WTC11 (cell line): ENCODE data around the gene NRG2. TPM values are rescaled to one million over a fixed set of nuclear protein-coding genes. Genes with fewer than 3 reads are reported as not detected.

Source experiments
- ATAC-seq: fragments of 200-7000 bp; cut with Tn5 transposase; 2 replicates; pipeline ENCODE4 v1.10.0; 2021; ENCODE audit warnings: mild to moderate bottlenecking, moderate library complexity
- CTCF ChIA-PET: fragments of 300-600 bp; sonication (Branson Sonifier 250); formaldehyde crosslinking; loops from one replicate; lab custom pipeline; 2021; ENCODE audit warnings: antibody characterized with exemption; lab: Charles Lee
- POLR2A ChIA-PET: fragments of 350-600 bp; sonication (Branson Sonifier 250); formaldehyde crosslinking; loops from one replicate; lab custom pipeline; 2021; ENCODE audit warnings: antibody characterized with exemption; lab: Charles Lee
- DNase-seq: peaks from one replicate; pipeline ENCODE4 v3.0.0; 2021; ENCODE audit warnings: low spot score
- H3K27ac Mint-ChIP-seq: 2 replicates; pipeline ENCODE4 v1.8.0; 2021; ENCODE audit warnings: mixed read lengths
- H3K27me3 Mint-ChIP-seq: 2 replicates; pipeline ENCODE4 v1.8.0; 2021; ENCODE audit warnings: low read depth, mild to moderate bottlenecking, moderate library complexity, mixed read lengths
- H3K36me3 Mint-ChIP-seq: 2 replicates; pipeline ENCODE4 v1.8.0; 2021; ENCODE audit warnings: mixed read lengths
- H3K4me1 Mint-ChIP-seq: 2 replicates; pipeline ENCODE4 v1.8.0; 2022; ENCODE audit warnings: mixed read lengths
- H3K4me3 Mint-ChIP-seq: 2 replicates; pipeline ENCODE4 v1.8.0; 2021; ENCODE audit warnings: mild to moderate bottlenecking, moderate library complexity, mixed read lengths
- H3K9me3 Mint-ChIP-seq: 2 replicates; pipeline ENCODE4 v1.8.0; 2021; ENCODE audit warnings: mixed read lengths
- ATF1 ChIP-seq: sonication (generic); formaldehyde crosslinking; IDR thresholded peaks from 2 replicates; pipeline ENCODE4 v1.8.1; 2023; ENCODE audit warnings: mild to moderate bottlenecking, moderate library complexity, missing genetic modification reagents
- ATF6 ChIP-seq: sonication (generic); formaldehyde crosslinking; IDR thresholded peaks from 2 replicates; pipeline ENCODE4 v1.8.1; 2023; ENCODE audit warnings: mild to moderate bottlenecking, missing genetic modification reagents
- E2F4 ChIP-seq: sonication (generic); formaldehyde crosslinking; IDR thresholded peaks from 2 replicates; pipeline ENCODE4 v1.8.1; 2022; ENCODE audit warnings: low read depth, mild to moderate bottlenecking, moderate library complexity, missing genetic modification reagents, borderline replicate concordance
- ERG ChIP-seq: fragments of 250-450 bp; sonication (Bioruptor Pico); IDR thresholded peaks from 2 replicates; pipeline ENCODE4 v1.8.0; 2021; ENCODE audit warnings: mild to moderate bottlenecking
- ESRRA ChIP-seq: sonication (generic); formaldehyde crosslinking; IDR thresholded peaks from 2 replicates; pipeline ENCODE4 v1.8.1; 2022; ENCODE audit warnings: mild to moderate bottlenecking, missing genetic modification reagents, borderline replicate concordance
- FOXJ3 ChIP-seq: sonication (generic); formaldehyde crosslinking; IDR thresholded peaks from 2 replicates; pipeline ENCODE4 v1.9.0; 2021; ENCODE audit warnings: missing genetic modification reagents, mild to moderate bottlenecking, borderline replicate concordance
- FOXK1 ChIP-seq: sonication (generic); formaldehyde crosslinking; IDR thresholded peaks from 2 replicates; pipeline ENCODE4 v1.8.0; 2022; ENCODE audit warnings: mild to moderate bottlenecking, moderate library complexity, missing genetic modification reagents
- GRHL2 ChIP-seq: fragments of 250-450 bp; sonication (Bioruptor Pico); IDR thresholded peaks from 2 replicates; pipeline ENCODE4 v1.8.0; 2022; ENCODE audit warnings: mild to moderate bottlenecking, moderate library complexity; ENCODE audit not compliant: insufficient replicate concordance, severe bottlenecking
- JUN ChIP-seq: sonication (generic); formaldehyde crosslinking; IDR thresholded peaks from 2 replicates; pipeline ENCODE4 v1.8.0; 2023; ENCODE audit warnings: mild to moderate bottlenecking, missing genetic modification reagents
- NFE2L1 ChIP-seq: sonication (generic); formaldehyde crosslinking; IDR thresholded peaks from 2 replicates; pipeline ENCODE4 v1.8.1; 2023; ENCODE audit warnings: missing genetic modification reagents
- NR3C1 ChIP-seq: sonication (generic); formaldehyde crosslinking; conservative IDR thresholded peaks from 2 replicates; pipeline ENCODE4 v1.8.1; 2023; ENCODE audit warnings: low read depth, mild to moderate bottlenecking, missing genetic modification reagents
- SMAD4 ChIP-seq: sonication (generic); formaldehyde crosslinking; IDR thresholded peaks from 2 replicates; pipeline ENCODE4 v1.8.0; 2022; ENCODE audit warnings: mild to moderate bottlenecking, missing genetic modification reagents
- TP53 ChIP-seq: sonication (generic); formaldehyde crosslinking; IDR thresholded peaks from 2 replicates; pipeline ENCODE4 v1.8.1; 2023; ENCODE audit warnings: mild to moderate bottlenecking, missing genetic modification reagents
- USF1 ChIP-seq: sonication (generic); formaldehyde crosslinking; IDR thresholded peaks from 2 replicates; pipeline ENCODE4 v1.8.0; 2022; ENCODE audit warnings: mild to moderate bottlenecking, missing genetic modification reagents
- ZNF219 ChIP-seq: sonication (generic); formaldehyde crosslinking; IDR thresholded peaks from 2 replicates; pipeline ENCODE4 v1.8.0; 2023; ENCODE audit warnings: missing genetic modification reagents, mild to moderate bottlenecking, borderline replicate concordance
- ZNF423 ChIP-seq: fragments of 250-450 bp; sonication (Bioruptor Pico); IDR thresholded peaks from 2 replicates; pipeline ENCODE4 v2.1.2; 2022; ENCODE audit warnings: mild to moderate bottlenecking, moderate library complexity
- total RNA-seq: library from RNA; stranded (reverse); gene quantifications from 3 replicates; pipeline ENCODE4 v1.2.3, GENCODE V29; 2021
- TF ChIP-seq, protein P1 (sequence below): sonication (generic); formaldehyde crosslinking; conservative IDR thresholded peaks from 2 replicates; pipeline ENCODE4 v1.8.1; 2023; ENCODE audit warnings: mild to moderate bottlenecking, low read depth, missing genetic modification reagents, moderate library complexity
- TF ChIP-seq, protein P2 (sequence below): sonication (generic); formaldehyde crosslinking; IDR thresholded peaks from 2 replicates; pipeline ENCODE4 v1.8.0; 2022; ENCODE audit warnings: mild to moderate bottlenecking, missing genetic modification reagents
- TF ChIP-seq, protein P3 (sequence below): sonication (generic); formaldehyde crosslinking; IDR thresholded peaks from 2 replicates; pipeline ENCODE4 v1.8.0; 2022; ENCODE audit warnings: mild to moderate bottlenecking, missing genetic modification reagents
- TF ChIP-seq, protein P4 (sequence below): fragments of 200-600 bp; IDR thresholded peaks from 2 replicates; pipeline ENCODE4 v1.8.0; 2022; ENCODE audit warnings: antibody characterized with exemption
- TF ChIP-seq, protein P5 (sequence below): fragments of 250-450 bp; sonication (Bioruptor Pico); IDR thresholded peaks from 2 replicates; pipeline ENCODE4 v2.1.2; 2022; ENCODE audit warnings: mild to moderate bottlenecking, moderate library complexity
- TF ChIP-seq, protein P6 (sequence below): fragments of 250-450 bp; sonication (Bioruptor Pico); IDR thresholded peaks from 2 replicates; pipeline ENCODE4 v1.9.0; 2021; ENCODE audit warnings: moderate library complexity, mild to moderate bottlenecking, inconsistent platforms, borderline replicate concordance

Gene NRG2
- total RNA-seq, 1 experiment from 2014 or later: 0.44 TPM

DNA sequence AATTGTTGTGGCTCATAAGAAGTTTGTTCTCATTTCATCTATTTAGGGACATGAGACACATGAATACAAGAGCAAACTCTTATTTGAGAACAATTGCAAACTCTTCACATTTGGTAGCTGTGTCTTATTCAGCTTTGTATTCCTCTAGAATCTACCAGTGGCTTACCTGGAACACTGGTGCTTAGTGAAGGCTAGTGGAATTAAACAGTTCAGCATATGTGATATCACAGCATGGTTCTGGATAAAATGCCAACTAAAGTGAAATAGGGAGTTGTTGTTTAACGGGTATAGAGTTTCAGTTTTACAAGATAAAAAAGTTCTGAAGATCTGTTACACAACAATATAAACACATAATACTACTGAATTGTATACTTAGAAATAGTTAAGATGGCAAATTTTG is 48.9 kb downstream of the NRG2 start (continued):
- TF ChIP-seq USF1 (CRISPR knock-in tag) (no peak), ESRRA (CRISPR knock-in tag) (no peak), ZNF219 (no peak), SMAD4 (CRISPR knock-in tag) (no peak), TP53 (CRISPR knock-in tag) (no peak), ATF6 (CRISPR knock-in tag) (no peak), FOXJ3 (CRISPR knock-in tag) (no peak), NR3C1 (no peak)
- TF ChIP-seq, protein P1, sequence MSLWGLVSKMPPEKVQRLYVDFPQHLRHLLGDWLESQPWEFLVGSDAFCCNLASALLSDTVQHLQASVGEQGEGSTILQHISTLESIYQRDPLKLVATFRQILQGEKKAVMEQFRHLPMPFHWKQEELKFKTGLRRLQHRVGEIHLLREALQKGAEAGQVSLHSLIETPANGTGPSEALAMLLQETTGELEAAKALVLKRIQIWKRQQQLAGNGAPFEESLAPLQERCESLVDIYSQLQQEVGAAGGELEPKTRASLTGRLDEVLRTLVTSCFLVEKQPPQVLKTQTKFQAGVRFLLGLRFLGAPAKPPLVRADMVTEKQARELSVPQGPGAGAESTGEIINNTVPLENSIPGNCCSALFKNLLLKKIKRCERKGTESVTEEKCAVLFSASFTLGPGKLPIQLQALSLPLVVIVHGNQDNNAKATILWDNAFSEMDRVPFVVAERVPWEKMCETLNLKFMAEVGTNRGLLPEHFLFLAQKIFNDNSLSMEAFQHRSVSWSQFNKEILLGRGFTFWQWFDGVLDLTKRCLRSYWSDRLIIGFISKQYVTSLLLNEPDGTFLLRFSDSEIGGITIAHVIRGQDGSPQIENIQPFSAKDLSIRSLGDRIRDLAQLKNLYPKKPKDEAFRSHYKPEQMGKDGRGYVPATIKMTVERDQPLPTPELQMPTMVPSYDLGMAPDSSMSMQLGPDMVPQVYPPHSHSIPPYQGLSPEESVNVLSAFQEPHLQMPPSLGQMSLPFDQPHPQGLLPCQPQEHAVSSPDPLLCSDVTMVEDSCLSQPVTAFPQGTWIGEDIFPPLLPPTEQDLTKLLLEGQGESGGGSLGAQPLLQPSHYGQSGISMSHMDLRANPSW (CRISPR knock-in tag): no peak
- TF ChIP-seq, protein P2, sequence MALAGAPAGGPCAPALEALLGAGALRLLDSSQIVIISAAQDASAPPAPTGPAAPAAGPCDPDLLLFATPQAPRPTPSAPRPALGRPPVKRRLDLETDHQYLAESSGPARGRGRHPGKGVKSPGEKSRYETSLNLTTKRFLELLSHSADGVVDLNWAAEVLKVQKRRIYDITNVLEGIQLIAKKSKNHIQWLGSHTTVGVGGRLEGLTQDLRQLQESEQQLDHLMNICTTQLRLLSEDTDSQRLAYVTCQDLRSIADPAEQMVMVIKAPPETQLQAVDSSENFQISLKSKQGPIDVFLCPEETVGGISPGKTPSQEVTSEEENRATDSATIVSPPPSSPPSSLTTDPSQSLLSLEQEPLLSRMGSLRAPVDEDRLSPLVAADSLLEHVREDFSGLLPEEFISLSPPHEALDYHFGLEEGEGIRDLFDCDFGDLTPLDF (CRISPR knock-in tag): no peak

- H3K27ac Mint-ChIP-seq: no peak overlapping the region
- POLR2A ChIA-PET: interaction anchor here (0.6 kb wide), 2 partner anchors 16 to 602 kb away, joined by 4 to 5 read pairs; no protein-coding TSS in a partner anchor
- no peak for ATAC-seq
- no peaks in the 10 kb centered on the region for H3K9me3 Mint-ChIP-seq
- no peak overlapping the region for H3K4me3 Mint-ChIP-seq
- no peak for DNase-seq
- peaks cover 10% of the 10 kb centered on the region for H3K27me3 Mint-ChIP-seq
- peaks cover 10% of the 10 kb centered on the region for H3K4me1 Mint-ChIP-seq
- H3K36me3 Mint-ChIP-seq: no peaks in the 10 kb centered on the region
- TF ChIP-seq NFE2L1 (CRISPR knock-in tag): no peak
- no peak for TF ChIP-seq ZNF423
- no peak for TF ChIP-seq E2F4 (CRISPR knock-in tag)
- TF ChIP-seq GRHL2 (CRISPR knock-in tag): no peak
- no peak for TF ChIP-seq ATF1 (CRISPR knock-in tag)
- TF ChIP-seq, protein P3, sequence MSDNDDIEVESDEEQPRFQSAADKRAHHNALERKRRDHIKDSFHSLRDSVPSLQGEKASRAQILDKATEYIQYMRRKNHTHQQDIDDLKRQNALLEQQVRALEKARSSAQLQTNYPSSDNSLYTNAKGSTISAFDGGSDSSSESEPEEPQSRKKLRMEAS: no peak
- TF ChIP-seq, protein P4, sequence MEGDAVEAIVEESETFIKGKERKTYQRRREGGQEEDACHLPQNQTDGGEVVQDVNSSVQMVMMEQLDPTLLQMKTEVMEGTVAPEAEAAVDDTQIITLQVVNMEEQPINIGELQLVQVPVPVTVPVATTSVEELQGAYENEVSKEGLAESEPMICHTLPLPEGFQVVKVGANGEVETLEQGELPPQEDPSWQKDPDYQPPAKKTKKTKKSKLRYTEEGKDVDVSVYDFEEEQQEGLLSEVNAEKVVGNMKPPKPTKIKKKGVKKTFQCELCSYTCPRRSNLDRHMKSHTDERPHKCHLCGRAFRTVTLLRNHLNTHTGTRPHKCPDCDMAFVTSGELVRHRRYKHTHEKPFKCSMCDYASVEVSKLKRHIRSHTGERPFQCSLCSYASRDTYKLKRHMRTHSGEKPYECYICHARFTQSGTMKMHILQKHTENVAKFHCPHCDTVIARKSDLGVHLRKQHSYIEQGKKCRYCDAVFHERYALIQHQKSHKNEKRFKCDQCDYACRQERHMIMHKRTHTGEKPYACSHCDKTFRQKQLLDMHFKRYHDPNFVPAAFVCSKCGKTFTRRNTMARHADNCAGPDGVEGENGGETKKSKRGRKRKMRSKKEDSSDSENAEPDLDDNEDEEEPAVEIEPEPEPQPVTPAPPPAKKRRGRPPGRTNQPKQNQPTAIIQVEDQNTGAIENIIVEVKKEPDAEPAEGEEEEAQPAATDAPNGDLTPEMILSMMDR: no peak
- TF ChIP-seq ERG (CRISPR knock-in tag): no peak
- TF ChIP-seq, protein P5, sequence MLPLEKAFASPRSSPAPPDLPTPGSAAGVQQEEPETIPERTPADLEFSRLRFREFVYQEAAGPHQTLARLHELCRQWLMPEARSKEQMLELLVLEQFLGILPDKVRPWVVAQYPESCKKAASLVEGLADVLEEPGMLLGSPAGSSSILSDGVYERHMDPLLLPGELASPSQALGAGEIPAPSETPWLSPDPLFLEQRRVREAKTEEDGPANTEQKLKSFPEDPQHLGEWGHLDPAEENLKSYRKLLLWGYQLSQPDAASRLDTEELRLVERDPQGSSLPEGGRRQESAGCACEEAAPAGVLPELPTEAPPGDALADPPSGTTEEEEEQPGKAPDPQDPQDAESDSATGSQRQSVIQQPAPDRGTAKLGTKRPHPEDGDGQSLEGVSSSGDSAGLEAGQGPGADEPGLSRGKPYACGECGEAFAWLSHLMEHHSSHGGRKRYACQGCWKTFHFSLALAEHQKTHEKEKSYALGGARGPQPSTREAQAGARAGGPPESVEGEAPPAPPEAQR (CRISPR knock-in tag): no peak
- TF ChIP-seq, protein P6, sequence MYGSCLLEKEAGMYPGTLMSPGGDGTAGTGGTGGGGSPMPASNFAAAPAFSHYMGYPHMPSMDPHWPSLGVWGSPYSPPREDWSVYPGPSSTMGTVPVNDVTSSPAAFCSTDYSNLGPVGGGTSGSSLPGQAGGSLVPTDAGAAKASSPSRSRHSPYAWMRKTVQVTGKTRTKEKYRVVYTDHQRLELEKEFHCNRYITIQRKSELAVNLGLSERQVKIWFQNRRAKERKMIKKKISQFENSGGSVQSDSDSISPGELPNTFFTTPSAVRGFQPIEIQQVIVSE (CRISPR knock-in tag): no peak
- TF ChIP-seq ESRRA (CRISPR knock-in tag): no peak
- TF ChIP-seq JUN: no peak
- TF ChIP-seq FOXK1 (CRISPR knock-in tag): no peak
- CTCF ChIA-PET: interaction anchor here (0.8 to 1.8 kb wide), 3 partner anchors 11 to 160 kb away, joined by 3 to 14 read pairs (median 3); no protein-coding TSS in a partner anchor
These were observed 57.4 kb downstream of the NRG2 start for GRCh38 chr5:139985733-139986132.
